H1 (cell line): ENCODE data around the gene DUSP12.

Experiments used
- SUZ12 ChIP-seq: fragments of 200-600 bp; sonication (generic); IDR thresholded peaks from 2 replicates; pipeline ENCODE4 v1.6.1; 2012; ENCODE audit warnings: mild to moderate bottlenecking, inconsistent platforms, low read length, moderate library complexity, mixed read lengths
- TCF12 ChIP-seq: IDR thresholded peaks from 2 replicates; pipeline ENCODE4 v1.6.1; 2011; ENCODE audit warnings: low read depth, mild to moderate bottlenecking, low read length

DNA sequence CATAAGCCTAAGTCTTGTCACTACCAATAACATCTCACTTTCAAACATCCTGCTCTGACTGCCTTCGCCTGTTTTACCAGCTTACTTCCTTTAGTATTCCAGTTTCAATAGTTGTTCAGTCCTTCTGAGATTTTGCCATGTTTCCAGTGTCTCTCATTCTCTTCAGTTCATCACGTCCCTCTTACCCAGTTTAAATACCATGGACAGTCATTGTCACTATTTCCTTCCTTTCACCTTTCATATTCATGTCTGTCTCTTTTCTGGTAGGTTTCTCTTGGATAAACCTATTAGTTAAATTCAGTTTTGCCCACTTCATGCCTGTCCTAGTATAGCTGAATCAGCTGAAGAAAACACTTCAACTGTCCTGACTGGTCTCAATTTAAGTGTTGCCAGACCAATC lies 22.4 kb downstream of the DUSP12 start:
- TF ChIP-seq TCF12 (no peak), SUZ12 (no peak)
